ENCODE results near the gene FAM209B. TPM values are rescaled to one million over a fixed set of nuclear protein-coding genes. Genes with fewer than 3 reads are reported as not detected.
A peak's percentile ranks its signal among the peaks of the same experiment; 100 is the strongest.
"Not testable (repeated sequence)": the region's sequence is repeated elsewhere in the genome, so short reads cannot be mapped to it uniquely, and the experiment has no call there.

The FAM209B gene
- total RNA-seq, 1 donor from 2014 or later = not detected

GRCh38 chr20:56524444-56524843 is 8.6 kb upstream of the FAM209B start, which contains the start of gene FAM209A:
Gene FAM209A (plus strand): TSS chr20:56524744. CDS start chr20:56524809, 65 bp downstream.
- ATAC-seq; intact Hi-C loops (cut with DNase I); DNase-seq (ENCODE audit: low spot score): not testable (repeated sequence)

- intact Hi-C loops (cut with DNase I) = no loop called here
- DNase-seq (ENCODE audit: low spot score) (no peak), ATAC-seq (no peak)
Measured at GRCh38 chr20:56527521-56527920, 5.5 kb upstream of the FAM209B start.

GRCh38 chr20:56537997-56538396 is 5.0 kb downstream of the FAM209B start:
- intact Hi-C loops (cut with DNase I) = no loop called here
- ATAC-seq (no peak), DNase-seq (ENCODE audit: low spot score) (no peak)

- DNase-seq (ENCODE audit: low spot score) (no peak), ATAC-seq (no peak)
- intact Hi-C loops (cut with DNase I) = no loop called here
Measured at GRCh38 chr20:56540415-56540814, 7.4 kb downstream of the FAM209B start.

GRCh38 chr20:56542489-56543030 is 9.5 kb downstream of the FAM209B start:
- DNase-seq (ENCODE audit: low spot score) (no peak), ATAC-seq (no peak)
- intact Hi-C loops (cut with DNase I) = no loop called here

- DNase-seq (ENCODE audit: low spot score) (no peak), ATAC-seq (peak; percentile 24)
- intact Hi-C loops (cut with DNase I) = no loop called here
Measured at GRCh38 chr20:56551571-56551970, 18.5 kb downstream of the FAM209B start.

GRCh38 chr20:56552911-56553629 is 20.0 kb downstream of the FAM209B start:
- DNase-seq (ENCODE audit: low spot score) (no peak), ATAC-seq (no peak)
- intact Hi-C loops (cut with DNase I) = no loop called here

GRCh38 chr20:56554869-56555268 is 21.8 kb downstream of the FAM209B start:
- intact Hi-C loops (cut with DNase I) = no loop called here
- DNase-seq (ENCODE audit: low spot score) (no peak), ATAC-seq (peak; percentile 71)

GRCh38 chr20:56558968-56559367 is 25.9 kb downstream of the FAM209B start:
- no peak for ATAC-seq
- DNase-seq (ENCODE audit: low spot score) = no peak
- intact Hi-C loops (cut with DNase I) = no loop called here

GRCh38 chr20:56564526-56564925 is 31.5 kb downstream of the FAM209B start:
- DNase-seq (ENCODE audit: low spot score); intact Hi-C loops (cut with DNase I); ATAC-seq: not testable (repeated sequence)

GRCh38 chr20:56565511-56565910 is 32.5 kb downstream of the FAM209B start:
- ATAC-seq = no peak
- DNase-seq (ENCODE audit: low spot score) = no peak
- intact Hi-C loops (cut with DNase I) = no loop called here

GRCh38 chr20:56566621-56567020 is 33.6 kb downstream of the FAM209B start:
- ATAC-seq (no peak), DNase-seq (ENCODE audit: low spot score) (no peak)
- intact Hi-C loops (cut with DNase I) = no loop called here

- DNase-seq (ENCODE audit: low spot score) (no peak), ATAC-seq (no peak)
- intact Hi-C loops (cut with DNase I) = no loop called here
Measured at GRCh38 chr20:56570832-56571231, 37.8 kb downstream of the FAM209B start.

GRCh38 chr20:56572172-56572571 is 39.1 kb downstream of the FAM209B start:
- ATAC-seq (no peak), DNase-seq (ENCODE audit: low spot score) (no peak)
- intact Hi-C loops (cut with DNase I) = no loop called here

- DNase-seq (ENCODE audit: low spot score) (no peak), ATAC-seq (no peak)
- intact Hi-C loops (cut with DNase I) = no loop called here
Measured at GRCh38 chr20:56573986-56574385, 40.9 kb downstream of the FAM209B start.

- ATAC-seq = no peak
- intact Hi-C loops (cut with DNase I) = no loop called here
- DNase-seq (ENCODE audit: low spot score) = no peak
Measured at GRCh38 chr20:56574531-56575142, 41.6 kb downstream of the FAM209B start.

- intact Hi-C loops (cut with DNase I) = no loop called here
- DNase-seq (ENCODE audit: low spot score) (no peak), ATAC-seq (no peak)
Measured at GRCh38 chr20:56575157-56575556, 42.1 kb downstream of the FAM209B start.

- intact Hi-C loops (cut with DNase I) = no loop called here
- DNase-seq (ENCODE audit: low spot score) = no peak
- no peak for ATAC-seq
Measured at GRCh38 chr20:56575961-56576360, 42.9 kb downstream of the FAM209B start.

- DNase-seq (ENCODE audit: low spot score) = no peak
- ATAC-seq = no peak
- intact Hi-C loops (cut with DNase I) = no loop called here
Measured at GRCh38 chr20:56579301-56579710, 46.3 kb downstream of the FAM209B start.

GRCh38 chr20:56580226-56580625 is 47.2 kb downstream of the FAM209B start:
- intact Hi-C loops (cut with DNase I) = no loop called here
- no peak for ATAC-seq
- no peak for DNase-seq (ENCODE audit: low spot score)
